Gastrocnemius medialis (tissue), 4 donors: Measurements from ENCODE around the gene EPHB2.

Experiments used
- CTCF ChIP-seq, 5 experiments: fragments of 450-650 bp in 3 of 5; fragments of 200-600 bp in 2 of 5; sonication (generic) in 2 of 5; IDR thresholded peaks in 4 of 5; conservative IDR thresholded peaks in 1 of 5; 1 replicate in 4 of 5; 2 replicates in 1 of 5; pipeline ENCODE4 v1.5.1; 2016 to 2019; ENCODE audit warnings: antibody characterized with exemption in 5 of 5, mild to moderate bottlenecking in 3 of 5, moderate library complexity in 3 of 5
- POLR2A ChIP-seq, 2 donors: fragments of 450-650 bp; IDR thresholded peaks; one replicate each; pipeline ENCODE4 v1.6.1; 2017; ENCODE audit warnings: antibody characterized with exemption in 2 of 2, mild to moderate bottlenecking in 2 of 2, moderate library complexity in 2 of 2

GRCh38 chr1:22825486-22826189, 115.0 kb downstream of the EPHB2 start:
- TF ChIP-seq POLR2A (IDR thresholded peaks at IDR 0.05) (no peak), CTCF (IDR thresholded peaks at IDR 0.05 in 4 of 5, conservative IDR thresholded peaks at IDR 0.05 in 1 of 5) (no peak)
